DMS153 treated with DMSO at 0.1 percent for 48 hours (cell line): ENCODE data around the gene PRDM4.

Source experiments
- DNase-seq: peaks from one replicate; lab custom pipeline; 2025; ENCODE audit not compliant: unreplicated experiment; lab: John Stamatoyannopoulos, UW

PRDM4 gene, protein sequence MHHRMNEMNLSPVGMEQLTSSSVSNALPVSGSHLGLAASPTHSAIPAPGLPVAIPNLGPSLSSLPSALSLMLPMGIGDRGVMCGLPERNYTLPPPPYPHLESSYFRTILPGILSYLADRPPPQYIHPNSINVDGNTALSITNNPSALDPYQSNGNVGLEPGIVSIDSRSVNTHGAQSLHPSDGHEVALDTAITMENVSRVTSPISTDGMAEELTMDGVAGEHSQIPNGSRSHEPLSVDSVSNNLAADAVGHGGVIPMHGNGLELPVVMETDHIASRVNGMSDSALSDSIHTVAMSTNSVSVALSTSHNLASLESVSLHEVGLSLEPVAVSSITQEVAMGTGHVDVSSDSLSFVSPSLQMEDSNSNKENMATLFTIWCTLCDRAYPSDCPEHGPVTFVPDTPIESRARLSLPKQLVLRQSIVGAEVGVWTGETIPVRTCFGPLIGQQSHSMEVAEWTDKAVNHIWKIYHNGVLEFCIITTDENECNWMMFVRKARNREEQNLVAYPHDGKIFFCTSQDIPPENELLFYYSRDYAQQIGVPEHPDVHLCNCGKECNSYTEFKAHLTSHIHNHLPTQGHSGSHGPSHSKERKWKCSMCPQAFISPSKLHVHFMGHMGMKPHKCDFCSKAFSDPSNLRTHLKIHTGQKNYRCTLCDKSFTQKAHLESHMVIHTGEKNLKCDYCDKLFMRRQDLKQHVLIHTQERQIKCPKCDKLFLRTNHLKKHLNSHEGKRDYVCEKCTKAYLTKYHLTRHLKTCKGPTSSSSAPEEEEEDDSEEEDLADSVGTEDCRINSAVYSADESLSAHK

DNA sequence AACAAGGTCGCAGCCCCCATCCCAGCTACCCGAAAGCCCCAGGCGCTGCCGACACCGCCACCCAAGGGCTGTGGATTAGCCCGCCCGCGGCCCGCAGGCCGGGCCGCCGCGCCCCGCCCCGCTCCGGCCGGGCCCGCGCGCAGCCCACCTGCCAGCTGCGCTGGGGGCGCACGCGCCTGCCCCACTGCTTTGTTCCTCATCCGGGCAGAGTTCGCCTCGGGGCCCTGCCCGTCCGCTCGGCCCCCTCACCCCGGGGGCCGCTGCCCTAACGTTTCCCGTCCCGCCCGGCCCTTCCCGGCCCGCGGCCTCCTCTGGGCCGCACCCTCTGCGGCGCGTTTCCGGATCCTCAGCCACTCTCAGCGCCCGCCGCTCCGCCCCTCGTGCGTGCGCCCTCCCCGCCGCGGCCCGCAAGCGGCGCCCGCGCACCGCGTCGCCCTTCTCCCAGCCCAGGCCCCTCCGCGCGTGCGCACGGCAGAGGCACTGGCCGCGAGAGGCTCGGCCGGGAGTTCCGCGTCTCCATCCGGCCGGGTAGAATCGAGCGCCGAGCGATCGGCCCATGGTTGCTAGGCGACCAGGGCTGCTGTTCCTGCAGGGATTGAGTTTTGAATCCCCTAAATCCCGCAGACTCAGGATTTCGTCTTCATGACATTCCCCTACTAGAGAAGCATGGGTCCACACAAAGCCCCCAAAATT lies at the start of gene PRDM4:
Gene PRDM4 (minus strand): TSS at position 329 of the 693 bp plus-strand sequence. CDS start 622 bp downstream, outside the sequence.
- DNase-seq = peak; percentile 88

DNA sequence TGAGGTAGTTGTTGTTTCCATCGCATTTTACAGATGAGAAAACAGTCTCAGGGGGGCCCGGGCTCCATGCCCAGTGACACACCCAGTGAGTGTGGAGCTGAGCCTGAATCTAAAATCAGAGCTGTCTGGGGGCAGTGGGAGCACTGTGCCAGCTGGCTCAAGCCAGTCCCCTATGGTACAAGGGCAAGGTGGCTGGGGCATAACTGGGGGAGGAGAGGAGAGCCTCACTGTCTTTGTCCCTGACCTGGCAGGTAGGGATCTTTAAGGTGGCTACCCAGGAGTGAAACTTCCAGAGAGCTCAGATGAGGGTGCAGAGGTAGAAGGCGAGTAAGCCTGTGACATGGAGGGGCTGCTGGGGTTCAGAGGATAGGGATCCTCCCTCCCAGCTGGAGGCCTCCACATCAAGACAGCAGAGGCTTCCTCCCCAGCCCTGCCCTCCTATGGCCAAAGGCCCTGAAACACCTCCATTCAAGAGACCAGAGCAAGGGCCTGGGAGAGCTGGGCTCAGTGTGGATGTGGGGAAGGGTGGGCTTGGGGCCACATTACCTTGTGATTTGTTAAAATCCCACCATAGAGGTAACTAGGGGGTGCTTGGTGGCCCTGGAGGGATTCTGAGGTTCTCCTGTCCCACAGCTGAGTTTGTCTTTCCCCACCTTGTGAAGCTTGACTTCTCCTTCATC lies 46.7 kb upstream of the PRDM4 start:
- DNase-seq = no peak

DNA sequence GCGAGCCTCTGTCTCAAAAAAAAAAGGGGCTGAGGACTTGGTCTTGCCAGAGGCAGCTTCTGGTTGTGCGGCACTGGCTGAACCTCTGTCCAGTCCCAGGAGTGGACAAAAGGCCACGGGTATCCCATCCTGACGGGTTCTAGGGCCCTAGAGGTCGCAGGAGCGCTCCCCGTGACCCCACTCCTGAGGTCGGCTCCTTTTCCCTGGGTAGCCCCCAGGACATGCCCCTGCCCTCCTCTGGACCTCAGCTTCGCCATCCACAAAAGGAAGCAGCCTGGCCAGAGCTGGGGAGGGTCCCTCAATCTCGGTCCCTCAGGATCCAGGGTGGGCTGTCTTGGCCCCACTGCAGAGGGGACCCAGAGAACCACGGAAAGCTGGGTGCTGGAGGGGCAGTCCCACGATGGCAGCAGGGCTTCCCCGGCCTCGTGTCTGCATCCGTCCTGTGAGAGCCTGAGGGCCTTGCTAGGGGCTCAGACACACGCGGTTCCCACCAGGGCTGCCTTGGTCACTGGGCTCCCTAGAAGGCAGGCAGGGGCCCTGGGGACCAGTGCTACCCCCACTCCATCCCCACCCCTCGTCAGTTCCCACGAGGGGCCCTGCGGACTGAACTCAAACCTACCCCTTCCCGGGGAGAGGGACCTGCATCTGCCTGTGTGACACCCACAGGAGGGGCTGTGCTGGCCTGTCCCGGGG lies 44.7 kb upstream of the PRDM4 start:
- DNase-seq = no peak

DNA sequence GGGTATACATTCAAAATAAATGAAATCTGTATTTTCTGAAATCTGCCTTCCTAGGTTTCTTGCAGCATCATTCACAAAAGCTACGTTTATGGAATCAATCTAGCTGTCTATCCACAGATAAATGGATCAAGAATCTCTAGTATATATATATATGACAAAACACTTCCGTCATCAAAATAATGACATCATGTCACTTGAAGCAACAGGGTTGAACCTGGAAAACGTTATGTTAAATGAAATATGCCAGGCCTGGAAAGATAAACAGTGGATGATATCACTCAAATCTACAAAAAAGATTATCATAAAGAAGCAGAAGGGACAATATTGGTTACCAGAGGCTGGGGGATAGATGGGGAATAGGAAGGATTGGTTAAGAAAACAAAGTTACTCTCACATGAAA lies 42.2 kb upstream of the PRDM4 start:
- DNase-seq = no peak

DNA sequence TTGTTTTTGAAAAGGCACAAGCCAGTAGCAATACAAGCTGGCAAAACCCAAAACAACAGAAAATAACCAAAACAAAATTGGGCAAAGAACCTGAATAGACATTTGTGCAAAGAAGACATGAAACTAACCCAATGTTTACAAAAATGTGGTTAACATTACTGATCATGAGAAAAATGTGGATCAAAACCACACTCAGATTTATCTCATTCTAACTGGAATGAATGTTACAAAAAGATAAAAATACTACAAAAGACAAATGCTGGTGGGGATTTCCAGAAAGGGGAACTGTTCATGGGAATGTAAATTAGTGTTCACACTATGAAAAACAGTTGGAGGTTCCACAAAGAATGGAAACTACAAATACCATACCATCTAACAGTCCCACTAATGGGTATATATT lies 40.2 kb upstream of the PRDM4 start:
- no peak for DNase-seq

DNA sequence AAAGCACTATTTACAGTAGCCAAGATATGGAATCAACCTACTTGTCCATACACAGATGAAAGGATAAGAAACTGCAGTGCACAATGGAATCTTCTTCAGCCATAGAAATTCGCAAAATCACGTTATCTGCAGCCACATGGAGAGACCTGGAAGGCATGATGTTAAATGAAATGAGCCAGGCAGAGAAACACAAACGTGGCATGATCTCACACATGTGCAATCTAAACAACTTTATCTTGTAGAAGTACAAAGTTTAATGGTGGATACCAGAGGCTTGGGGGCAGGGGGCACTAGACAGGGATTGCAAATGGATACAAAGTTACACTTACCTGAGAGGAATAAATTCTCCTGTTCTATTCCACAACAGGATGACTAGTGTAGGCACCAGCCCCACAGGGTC lies 37.6 kb upstream of the PRDM4 start:
- no peak for DNase-seq

DNA sequence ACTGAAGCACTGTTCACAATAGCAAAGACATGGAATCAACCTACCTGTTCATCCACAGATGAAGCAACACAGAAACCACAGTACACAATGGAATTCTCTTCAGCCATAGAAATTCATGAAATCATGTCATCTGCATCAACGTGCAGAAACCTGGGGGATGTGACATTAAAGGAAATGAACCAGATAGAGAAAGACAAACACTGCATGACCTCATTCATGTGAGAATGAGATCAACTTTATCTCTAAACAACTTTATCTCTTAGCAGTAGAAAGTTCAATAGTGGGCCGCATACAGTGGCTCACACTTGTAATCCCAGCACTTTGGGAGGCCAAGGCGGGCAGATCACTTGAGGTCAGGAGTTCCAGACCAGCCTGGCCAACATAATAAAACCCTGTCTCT lies 33.5 kb upstream of the PRDM4 start:
- DNase-seq = no peak

DNA sequence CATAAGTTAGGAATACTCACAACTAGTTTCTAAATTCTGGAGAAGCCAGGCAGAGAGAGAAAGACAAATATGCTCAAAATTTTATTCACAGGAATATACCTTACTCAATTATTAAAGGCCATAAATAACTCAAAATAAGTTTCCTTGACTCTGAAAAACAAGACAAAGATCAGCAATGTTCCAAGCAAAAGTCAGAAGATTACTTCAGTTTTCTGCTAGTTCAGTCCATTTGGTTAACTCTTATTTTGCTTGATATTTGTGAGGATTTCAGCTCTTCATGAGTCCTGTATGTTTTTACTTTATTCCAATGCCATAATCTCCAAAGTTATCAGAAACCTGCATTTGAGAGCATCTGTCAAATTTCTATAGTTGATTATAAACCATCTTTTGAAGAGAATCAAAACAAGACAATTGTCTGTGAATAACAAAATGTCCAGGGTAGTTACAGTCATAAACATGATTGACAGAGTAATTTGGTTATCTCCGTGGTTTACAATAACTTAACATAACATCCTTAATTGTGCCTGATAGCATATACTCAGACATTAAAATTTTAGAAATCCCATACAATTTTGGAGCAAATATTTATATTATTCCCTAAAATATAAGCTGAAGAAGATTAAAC lies 30.6 kb upstream of the PRDM4 start:
- DNase-seq = no peak

DNA sequence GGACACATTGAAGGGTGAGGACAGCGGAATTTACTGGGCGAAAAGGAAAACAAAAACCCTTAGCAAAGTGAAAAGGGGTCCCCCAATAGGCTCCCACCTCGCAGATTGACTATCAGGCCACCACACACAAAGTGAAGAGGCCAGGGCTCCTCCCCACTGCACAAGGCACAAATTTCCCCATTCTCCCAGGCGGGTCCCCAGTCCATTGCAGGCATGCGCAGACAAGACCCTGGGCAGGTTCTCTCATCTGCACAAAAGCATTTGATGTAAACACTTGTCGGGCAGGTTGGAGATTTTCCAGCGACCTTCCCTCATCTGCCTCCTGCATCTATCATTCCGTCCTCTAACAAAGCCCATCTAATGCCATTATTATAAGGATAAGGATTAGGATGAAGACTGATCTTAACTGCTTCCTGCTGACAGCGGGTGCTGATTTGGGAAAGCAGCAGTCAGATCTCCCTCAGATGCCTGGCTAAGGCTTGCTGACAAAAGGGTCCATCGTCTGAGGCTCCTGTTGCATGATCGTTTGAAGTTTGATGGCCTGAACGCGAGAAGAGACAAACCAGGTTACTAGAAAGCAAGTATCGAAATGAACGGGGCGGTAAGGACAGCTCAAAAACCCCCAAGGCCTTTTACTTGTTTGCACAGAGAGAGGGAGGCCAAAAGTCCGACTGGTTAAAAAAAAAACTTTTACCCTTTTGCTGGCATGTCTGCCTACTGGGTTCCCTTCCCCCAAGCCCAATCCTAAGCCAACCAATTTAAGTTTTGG lies 27.9 kb upstream of the PRDM4 start:
- DNase-seq = no peak

DNA sequence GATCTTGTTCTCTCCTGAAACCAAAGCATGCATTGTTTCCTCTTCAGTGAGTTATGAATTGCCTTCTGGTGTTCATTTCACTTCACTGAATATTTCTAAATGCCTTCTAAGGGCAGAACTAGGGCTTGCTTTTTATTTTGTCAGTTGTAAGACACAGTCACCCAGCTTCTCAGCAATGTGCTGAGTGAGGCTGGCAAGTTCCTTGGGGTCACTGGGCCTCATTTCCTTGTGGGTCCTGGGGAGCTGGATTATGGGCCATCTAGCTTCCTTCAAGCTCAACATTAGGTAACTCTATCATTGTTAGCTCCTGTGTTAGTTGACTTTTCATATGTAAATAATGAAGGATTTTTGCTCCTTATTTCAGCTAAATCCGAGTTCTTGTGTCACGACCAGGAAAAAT lies 27.3 kb upstream of the PRDM4 start:
- DNase-seq = no peak

DNA sequence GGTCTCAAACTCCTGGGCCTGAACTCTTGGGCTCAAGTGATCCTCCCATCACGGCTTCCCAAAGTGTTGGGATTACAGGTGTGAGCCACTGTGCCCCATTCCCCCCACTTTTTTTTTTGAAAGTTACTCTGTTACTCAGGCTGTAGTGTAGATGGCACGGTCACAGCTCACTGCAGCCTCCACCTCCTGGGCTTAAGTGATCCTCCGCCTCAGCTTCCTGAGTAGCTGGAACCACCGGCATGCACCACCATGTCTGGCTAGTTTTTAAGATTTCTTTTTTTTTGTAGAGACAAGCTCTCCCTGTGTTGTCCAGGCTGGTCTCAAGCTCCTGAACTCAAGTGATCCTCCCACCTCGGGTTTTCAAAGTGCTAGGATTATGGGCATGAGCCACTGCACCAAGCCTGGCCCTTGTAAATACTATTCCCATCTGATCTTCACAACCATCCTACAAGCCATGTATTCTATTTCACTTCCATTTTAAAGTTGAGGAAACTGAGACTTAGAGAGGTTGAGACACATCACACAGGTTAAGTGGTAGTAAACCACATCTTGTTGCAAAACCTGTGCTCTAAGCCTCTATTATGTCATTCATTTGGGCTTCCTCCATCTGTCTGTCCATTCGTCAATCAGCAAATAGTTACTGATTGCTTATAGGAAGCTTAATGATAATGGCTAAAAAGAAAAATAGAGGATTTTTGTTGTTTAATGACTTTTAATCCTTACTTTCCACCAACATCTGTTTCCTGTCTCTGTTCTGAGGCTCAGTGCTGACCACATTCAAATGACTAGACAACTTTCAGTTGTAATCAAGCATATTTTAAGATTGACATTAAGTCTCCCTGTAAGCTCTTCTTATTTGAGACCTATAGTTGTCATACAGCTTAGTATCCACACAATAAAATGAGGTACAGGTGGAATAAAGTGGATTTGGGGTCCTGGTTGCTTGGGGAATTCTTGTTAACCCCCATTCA lies 22.8 kb upstream of the PRDM4 start:
- no peak for DNase-seq

DNA sequence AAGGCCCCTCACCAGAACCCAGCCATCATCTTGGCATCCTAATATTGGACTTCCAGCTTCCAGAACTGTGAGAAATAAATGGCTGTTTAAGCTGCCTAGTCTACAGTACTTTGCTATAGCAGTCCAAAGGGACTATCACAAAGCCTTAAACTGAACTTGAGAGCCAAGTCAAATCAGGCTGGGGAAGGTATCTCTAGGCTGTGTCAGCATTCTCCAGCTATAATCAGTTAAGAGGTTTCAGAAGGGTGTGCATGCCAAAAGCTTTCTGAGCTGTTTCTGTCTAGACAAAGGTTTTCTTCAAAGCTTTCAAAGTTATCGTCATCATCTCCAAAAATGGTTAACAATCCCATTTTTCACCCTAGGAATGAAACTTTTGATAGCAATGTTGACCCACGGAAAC lies 21.1 kb upstream of the PRDM4 start:
- DNase-seq = no peak

DNA sequence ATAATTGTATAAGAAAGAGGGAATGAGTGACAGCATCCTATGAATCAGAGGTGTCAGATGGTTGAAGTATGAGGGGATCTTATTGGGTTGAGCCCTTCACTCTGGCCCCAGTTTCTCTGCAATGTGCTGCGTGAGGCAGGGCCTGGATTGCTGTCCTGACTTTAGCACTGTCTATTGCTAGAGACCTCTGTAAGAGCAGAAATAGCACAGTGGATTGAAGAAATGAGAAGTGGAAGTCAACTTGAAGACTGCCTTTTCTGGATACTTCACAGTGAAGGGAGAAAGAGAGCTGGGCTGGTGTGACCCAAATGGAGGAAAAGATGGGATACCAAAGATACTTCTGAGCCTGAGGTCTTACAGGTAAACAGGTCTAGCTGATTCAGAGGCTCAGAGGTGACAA lies 19.4 kb upstream of the PRDM4 start:
- DNase-seq = no peak

DNA sequence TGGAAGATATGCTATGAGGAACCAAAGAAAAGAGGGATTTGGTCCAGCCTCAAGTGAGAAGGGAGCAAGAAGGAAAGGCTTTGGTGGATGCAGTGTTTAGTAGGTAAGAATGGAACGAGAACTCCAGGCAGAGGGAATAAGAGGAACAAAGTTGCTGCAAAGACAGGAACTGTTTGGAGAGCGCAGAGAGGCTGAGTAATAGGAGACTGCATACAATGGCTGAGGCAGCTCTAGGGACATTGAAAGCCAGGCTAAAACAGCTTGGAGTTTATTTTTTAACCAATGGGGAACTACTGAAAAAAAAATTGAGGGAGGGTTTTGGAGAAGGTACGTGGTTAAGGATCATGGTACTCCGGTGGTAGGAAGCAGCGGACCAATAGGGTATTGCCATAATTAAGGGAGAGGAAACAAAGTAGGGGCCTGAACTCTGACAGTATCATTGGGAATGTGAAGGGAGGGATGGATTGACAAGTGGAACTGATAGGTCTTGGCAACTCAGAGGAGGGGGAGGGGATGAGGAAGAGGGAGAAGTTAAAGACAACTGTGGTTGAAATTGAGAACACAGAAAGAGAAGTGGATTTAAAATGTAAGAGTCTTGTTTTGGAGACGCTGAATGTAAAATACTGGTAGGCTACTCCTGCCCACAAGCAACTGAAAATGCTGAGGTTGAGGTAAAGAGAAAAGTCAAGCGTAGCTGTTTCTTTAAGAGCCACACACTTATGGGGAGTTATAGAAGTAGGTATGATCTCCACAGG lies 18.3 kb upstream of the PRDM4 start:
- no peak for DNase-seq

DNA sequence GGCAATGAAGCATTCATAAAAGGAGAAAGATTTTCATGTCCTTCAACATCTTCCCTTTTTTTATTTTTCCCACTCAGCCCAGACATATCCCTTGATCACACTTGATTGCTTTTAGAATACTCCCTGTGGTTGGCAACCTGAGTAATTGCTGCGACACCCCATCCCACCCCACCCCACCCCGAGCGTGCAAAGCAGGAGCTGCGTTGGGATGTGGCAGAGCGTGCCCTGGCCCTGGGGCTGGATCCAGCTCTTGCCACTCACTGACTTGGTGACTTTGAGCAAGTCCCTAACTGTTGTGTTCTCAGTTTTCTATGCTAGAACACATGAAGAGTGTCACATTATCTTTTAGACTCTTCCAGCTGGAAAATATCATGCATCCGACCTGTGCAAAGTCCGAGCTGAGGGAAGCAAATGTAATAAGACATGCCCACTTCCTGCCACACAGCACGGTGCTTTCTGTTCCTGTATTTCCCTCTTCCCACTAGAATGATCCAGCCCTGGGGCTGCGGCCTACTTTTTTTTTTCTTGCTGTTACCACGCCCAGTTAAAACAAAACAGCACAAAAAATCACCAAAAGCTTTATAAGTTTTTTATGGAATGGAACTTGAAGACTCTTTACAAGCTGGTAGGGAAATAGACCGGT lies 17.6 kb upstream of the PRDM4 start:
- no peak for DNase-seq

DNA sequence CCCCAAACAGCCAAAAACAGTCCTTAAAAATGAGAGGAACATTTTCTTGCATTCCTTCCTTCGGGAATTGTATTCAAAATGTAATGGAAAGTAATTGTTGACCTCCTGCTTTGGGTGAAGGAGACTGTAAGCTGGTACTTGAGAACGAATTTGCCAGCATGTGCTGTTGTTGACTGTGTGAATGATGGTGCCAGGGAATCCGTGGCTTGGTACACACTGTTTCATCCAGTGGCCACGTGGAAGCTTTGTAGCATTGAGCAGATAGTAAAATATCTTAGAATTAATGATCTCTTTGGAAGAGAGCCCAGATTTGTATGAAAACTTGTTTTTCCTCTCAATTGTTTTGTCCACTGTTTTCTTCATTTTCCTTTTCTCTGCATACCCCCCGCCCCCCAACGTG lies 15.2 kb upstream of the PRDM4 start:
- no peak for DNase-seq

DNA sequence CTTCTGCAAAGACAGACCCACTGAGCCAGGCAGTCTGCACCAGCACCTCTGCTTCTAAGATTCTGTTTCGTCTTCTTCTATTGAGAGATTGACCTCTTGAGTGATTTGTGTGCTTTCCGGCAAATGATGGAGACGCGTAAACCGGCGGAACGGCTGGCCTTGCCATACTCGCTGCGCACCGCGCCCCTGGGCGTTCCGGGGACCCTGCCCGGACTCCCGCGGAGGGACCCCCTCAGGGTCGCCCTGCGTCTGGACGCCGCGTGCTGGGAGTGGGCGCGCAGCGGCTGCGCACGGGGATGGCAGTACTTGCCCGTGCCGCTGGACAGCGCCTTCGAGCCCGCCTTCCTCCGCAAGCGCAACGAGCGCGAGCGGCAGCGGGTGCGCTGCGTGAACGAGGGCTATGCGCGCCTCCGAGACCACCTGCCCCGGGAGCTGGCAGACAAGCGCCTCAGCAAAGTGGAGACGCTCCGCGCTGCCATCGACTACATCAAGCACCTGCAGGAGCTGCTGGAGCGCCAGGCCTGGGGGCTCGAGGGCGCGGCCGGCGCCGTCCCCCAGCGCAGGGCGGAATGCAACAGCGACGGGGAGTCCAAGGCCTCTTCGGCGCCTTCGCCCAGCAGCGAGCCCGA lies 14.3 kb upstream of the PRDM4 start:
- DNase-seq = no peak
